Measurements from ENCODE around the gene RPL37A.
A peak's percentile ranks its signal among the peaks of the same experiment; 100 is the strongest.
"Not testable (repeated sequence)": the region's sequence is repeated elsewhere in the genome, so short reads cannot be mapped to it uniquely, and the experiment has no call there.

RPL37A gene

DNA sequence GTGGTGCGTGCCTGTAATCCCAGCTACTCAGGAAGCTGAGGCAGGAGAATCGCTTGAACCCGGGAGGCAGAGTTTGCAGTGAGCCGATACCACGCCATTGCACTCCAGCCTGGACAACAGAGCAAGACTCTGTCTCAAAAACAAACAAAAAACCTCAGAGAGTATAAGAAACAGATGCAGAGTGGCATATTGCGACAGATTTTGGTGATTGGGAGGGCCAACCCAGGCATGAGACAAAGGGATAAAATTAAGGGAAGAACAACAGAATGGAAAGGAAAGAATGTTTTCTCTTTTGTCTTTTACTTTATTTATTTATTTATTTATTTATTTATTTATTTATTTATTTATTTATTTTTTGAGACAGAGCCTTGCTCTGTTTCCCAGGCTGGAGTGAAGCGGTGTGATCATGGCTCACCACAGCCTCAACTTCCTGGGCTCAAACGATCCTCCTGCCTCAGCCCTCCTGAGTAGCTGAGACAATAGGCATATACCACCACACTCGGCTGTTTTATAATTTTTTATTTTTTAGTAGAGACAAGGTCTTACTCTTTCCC, 20.0 kb downstream of the RPL37A start:
- DNase-seq: not testable (repeated sequence)

DNA sequence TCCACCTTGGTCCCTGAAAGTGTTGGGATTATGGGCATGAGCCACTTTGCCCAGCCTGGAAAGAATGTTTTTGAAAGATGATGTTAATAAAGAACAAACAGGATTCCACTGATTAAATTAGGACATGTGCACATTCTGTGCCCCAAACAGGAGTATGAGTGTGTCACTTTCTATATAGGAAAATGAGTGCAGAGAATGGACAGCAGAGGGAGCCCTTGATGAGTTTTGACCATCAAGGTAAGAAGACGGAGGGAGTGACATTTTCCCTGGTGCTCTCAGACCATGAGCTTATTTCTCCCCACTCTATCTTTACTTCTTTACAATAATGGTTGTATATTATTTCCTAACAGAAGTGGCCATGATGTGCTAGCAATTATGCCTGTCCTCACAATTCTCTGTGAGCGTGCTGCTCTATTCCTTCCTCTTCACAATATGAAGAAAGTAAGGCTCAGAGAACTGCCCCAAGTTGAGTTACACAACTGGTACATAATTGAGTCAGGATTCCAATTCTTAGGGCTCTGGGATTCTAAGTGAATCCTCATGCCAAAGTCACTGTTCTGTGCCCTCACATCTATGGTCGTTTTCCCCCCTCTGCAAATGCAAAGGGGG, 20.6 kb downstream of the RPL37A start:
- peak; percentile 40 to 59 for DNase-seq

DNA sequence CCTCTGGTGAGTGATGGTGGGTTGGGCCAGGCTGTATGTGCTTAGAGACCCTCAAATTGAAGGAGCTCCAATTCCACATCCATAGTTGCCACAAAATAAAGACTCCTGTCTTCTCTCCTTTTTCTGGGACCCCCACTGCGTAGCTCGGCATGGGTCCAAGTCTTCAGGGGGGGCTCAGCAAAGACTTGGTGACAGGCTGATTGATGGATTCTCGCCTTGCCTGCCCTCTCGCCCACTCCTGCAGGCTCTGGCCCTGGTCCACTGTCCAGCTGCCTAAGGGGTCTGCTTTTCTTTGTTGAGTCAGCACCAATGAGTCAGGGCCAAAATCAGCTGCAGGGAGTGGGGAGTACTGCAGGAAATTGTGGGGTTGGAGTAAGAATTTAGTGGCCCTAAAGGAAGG, 21.5 kb downstream of the RPL37A start:
- no peak for DNase-seq

DNA sequence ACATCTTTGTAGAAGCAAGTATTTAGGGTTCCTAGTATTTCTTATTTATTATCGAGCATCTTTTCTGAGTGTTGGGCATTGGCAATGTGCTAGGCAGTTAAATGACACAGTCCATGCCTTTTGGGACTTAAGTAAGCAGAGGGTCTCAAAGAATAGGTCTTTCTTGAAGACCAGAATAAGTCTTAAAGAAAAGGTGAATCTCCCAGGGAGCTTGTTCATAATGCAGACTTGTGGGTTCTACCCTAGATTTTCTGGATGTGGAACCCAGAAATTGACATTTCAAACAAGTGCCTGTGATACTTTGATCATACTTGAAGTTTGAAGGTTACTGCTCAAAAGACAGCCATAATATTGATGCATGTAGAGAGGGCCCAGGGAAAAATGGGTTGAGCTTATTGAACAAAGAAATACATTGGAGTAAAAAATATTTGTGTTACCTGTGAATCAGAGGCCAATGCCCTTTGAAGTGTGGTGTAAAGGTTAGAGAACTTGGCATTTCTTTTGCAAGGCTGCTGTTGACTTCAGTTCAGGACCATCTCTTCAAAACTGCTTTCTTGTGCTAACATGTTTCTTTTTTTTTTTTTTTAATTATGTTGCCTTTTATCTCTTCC, 24.4 kb downstream of the RPL37A start:
- no peak for DNase-seq

DNA sequence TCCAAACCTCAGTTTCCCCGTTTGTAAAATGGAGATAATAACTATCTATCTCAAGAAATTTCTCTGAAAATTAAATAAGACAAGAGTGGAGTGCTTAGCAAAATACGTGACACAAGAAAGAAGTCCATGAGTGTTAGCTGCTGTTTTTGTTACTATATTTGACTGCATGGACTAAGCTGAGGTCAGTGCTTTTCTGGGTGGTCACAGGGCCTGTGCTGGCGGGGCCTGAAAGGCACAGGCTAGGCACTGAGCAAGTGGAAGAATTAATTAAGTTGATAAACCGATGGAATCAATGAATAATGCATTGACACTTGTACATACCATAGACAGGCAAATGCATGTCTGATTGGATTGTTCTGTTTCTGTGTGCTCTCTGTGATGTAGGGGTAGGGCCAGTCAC, 27.3 kb downstream of the RPL37A start:
- DNase-seq: no peak

DNA sequence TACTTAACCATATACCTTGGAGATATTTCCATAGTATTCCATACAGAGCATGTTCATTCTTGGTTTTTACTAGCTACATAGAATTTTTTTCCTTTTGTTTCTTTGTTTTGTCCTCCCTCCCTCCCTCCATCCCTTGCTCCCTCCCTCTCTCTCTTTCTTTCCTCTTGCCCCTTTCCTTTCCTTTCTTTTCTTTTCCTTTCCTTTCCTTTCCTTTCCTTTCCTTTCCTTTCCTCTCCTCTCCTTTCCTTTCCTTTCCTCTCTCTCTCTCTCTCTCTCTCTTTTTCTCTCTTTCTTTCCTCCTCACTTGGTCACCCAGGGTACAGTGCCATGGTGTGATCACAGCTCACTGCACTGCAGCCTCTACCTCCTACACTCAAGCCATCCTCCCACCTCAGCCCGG, 28.3 kb downstream of the RPL37A start:
- DNase-seq: no peak

DNA sequence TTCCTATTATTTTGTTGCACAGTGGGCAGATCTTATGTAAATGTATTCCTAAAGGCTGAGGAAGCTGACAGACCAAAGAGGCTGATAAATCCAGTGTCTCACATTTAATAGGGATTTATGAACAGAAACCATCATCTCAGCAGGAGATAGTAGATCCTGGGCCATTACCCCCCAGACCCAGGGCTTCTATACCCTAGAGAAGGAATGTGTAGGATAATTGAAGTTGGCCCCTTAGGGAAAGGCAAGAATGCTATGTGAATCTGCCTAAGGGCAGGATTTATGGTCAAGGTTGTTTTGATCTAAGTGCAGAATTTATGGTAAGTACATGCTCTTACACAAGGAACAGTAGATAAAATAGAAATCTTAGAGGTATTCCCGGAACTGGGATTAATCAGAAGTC, 29.0 kb downstream of the RPL37A start:
- no peak for DNase-seq

DNA sequence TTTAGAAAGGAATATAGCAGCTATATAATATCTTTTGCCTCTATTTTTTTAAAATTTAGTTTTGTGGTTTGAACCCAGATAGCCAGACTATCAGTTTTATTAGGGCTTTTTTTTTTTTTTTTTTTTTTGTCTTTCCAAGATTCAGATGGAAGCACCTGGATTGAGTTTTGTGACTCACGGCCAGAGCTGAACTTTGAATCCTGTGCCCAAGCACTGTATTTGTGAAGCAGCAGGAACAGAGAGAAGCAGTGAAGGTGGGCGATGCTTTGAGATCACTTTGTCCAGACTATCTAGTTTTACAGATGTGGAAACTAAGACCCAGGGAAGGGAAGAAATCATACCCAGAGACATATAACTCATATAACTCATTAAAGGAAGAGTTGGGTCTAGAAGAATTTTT, 33.9 kb downstream of the RPL37A start:
- no peak for DNase-seq

DNA sequence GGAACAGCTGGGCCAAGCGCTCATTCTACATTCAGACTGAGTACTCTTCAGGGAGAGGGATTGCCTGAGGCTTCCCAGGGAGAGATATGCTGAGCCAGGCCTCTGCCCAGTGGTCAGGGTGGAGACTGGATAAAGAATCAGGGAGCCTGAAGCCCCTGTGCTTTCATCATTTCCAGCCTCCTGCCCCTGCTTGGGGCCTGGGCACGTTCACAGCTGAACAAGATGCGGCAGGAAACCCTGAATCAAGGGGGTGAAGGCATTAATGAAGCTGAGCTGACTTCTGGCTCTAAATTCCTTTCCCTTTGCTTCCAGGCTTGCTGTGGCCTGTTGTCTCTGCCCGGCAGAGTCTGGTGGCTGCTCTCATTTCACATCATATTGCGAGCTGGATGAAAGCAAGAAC, 35.0 kb downstream of the RPL37A start:
- DNase-seq: no peak

DNA sequence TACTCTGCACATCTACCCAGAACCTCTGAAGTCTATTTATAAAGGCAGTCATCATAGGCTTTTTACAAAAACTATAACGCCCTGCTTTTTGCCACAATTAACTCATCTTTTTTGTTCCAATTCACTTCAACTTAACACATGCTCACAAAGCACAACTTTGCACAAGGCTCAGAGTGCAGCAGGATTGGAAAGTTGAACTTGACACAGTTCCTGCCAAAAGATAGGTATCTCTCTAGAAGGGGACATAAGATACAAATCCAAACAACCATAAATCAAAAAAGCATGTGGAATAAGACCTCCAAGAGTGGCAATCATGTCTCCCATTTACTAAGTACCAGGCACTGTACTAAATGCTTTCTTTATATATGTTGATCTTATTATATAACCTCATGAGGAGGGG, 36.2 kb downstream of the RPL37A start:
- DNase-seq: no peak

DNA sequence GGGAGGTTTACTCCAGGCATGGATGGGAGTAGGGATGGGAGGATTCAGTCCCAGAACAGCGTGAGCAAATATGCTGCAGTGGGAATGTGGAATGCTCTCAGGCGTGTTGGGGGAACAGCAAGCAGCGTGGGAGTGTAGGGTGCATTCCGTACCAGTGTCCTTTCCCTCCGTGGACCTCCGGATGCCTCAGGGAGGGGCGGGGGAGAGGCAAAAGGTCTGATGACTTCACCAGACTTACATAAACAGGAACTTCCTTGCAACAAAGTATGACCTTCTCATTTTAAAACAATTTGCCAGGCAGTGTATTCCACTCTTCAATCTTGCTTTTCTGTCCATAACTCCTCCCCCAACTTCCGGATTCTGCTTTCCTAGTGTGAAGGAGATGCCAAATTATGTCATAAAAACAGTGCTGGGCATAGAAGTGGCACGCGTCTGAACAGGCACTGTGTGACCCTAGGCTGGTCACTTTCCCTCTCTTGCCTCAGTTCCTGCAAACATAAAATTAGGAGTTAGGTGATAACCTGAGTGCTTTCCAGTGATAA, 36.9 kb downstream of the RPL37A start:
- no peak for DNase-seq

DNA sequence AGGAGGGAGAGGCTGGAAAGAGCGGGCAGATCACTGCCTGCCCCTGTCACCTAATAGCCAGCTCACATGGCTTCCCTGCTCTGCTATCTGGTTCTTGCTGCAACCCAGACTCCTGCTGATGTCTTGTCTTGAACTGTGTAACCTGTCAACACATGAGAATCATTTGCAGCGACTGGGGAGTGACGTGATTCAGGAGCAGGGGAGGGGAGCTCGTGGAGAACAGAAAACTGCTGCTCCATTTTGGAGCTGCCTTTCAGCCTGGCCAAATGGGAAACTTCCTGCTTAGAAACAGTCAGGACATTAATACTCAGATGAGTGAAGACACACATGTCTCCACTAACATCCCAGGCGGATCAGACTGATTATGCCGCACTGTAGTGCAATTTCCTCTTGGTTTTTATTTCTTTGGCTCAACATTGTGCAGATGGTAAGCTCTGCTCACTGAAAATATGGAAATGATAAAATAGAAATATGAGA, 38.1 kb downstream of the RPL37A start:
- no peak for DNase-seq

DNA sequence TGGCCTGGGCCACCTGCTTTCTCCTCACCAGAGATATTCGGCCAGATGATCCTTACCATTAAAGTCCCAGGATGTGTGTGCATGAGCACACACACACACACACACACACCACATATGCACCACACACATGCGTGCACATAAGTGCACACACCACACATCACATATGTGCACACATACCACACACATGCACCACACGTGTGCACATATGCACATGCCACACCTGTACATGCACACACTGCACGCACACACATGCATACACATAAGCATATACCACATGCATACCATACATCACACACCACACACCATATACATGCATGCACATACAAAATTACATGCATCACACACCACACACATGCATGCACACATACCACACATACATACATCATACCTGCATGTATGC, 38.7 kb downstream of the RPL37A start:
- DNase-seq: no peak

DNA sequence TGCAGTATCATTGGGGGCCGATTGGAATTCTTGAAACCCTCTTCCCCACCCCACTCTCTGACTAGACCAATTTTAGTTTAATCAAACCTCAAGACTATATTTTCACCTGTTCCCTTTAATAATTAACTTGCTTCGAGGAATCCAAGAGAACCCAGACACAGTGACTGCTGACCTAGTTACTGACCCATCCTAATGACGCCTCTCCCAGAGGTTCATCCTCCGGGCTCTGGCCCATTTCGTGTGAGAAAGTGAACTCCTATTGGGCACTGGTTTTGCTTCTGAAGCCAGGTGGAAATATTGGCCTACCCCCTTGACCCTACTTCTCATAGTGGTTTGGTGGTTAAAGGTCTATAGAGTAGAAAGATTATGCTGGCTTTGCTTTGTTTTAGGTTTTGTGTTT, 39.9 kb downstream of the RPL37A start:
- DNase-seq: no peak

DNA sequence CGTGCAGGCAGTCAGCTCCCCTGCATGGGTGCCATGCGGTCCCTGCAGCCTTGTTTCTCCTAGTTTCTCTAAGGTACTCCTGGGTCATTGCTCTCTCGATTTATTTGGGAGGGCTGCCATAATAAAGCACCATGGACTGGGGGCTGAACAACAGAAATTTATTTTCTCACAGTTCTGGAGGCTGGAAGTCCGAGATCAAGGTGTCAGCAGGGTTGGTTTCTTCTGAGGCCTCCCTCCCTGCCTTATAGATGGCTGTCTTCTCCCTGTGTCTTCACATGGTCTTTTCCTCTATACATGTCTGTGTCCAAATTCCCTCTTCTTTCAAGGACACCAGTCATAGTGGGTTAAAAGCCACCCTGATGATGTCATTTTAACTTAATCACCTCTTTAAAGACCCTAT, 40.5 kb downstream of the RPL37A start:
- no peak for DNase-seq

DNA sequence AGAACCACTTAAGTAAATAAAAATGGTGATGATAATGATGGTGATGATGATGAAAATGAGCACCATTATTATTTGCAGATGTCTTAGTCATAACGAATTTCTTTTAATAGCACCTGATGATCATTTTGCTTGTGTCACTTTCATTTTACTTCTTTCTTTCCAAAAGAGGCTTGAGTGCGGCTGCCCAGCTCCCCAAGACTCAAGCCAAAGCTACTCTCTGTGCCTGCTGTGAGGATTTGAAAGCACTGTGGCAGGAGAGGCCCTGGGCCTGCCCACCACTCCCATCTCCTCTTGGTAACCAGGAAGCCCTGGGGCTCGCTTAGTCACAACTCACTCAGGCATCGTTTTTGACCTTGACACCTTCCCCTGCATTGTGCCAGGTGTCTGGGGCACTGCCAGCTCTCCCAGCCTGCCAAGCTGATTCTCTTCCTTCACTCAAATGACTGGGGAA, 41.2 kb downstream of the RPL37A start:
- DNase-seq: no peak

DNA sequence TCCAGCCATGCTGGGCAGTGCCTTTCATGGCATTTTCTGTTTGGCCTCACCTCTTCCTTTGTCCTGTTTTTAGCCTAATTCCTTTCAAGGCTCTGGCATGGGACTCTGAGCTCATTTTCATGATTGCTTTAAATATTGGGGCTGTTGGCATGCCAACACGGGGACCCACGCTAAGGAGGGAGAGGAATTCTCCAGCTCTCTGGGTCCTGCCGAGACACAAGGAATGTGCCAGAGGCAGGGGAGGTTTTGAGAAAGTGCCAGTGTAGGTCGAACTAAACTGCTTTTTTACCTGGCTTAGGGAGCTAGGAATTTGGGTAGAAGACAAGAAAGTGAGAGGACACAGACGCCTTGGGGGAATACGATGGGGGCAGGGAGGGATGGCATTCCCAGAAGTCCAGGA, 42.3 kb downstream of the RPL37A start:
- no peak for DNase-seq

DNA sequence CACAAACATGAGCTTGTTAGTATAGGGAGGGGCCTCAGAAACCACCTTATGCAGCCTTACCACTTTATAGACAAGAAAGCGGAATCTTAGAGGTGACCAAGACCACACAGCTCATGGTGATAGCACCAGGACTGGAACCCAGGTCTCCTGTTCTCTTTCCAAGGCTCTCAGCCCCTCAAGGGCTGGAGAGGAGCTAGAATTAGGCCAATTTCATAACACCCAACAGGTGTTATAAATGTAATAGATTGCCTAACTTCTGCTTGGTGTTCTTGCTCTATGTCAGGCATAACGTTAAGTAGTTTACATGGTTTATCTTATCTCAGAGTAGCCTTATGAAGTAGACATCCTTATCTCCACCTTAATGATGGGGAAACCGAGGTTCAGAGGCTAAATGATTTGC, 42.9 kb downstream of the RPL37A start:
- DNase-seq: no peak

DNA sequence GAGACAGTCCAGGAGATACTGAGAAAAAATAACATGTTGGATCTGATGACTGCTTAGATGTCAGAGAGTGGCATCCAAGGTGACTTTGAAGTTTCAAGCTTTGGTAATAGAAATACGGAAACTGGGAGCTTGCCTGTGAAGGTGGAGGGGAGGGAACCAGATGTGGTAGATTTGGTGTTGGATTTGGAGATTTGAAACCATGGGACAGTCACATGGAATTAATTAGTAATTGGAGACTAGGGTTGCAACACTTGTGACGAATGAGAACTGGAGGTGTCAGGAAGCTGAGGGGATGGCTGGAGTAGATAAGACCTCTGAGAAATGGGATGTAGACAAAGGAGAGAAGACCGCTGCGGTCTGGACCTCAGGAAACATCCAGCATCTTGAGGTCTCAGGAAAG, 46.7 kb downstream of the RPL37A start:
- DNase-seq: no peak

DNA sequence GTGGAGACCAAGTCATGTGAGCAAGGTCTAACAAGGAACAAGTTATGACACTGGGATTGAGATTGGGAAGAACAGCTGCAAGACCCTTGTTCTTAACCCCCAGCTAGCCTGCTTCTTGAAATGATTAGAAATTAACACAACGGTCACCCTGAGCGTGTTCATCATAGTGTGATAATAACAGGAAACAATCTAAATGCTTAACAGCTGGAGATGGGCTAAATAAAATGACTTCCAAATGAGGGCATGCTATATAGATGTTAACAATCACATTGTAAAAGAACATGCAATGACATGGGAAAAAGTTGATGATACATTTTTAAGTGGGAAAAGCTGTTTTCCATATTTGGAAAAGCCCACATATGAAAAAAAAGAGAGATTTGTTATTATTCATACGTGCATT, 47.6 kb downstream of the RPL37A start:
- DNase-seq: no peak

DNA sequence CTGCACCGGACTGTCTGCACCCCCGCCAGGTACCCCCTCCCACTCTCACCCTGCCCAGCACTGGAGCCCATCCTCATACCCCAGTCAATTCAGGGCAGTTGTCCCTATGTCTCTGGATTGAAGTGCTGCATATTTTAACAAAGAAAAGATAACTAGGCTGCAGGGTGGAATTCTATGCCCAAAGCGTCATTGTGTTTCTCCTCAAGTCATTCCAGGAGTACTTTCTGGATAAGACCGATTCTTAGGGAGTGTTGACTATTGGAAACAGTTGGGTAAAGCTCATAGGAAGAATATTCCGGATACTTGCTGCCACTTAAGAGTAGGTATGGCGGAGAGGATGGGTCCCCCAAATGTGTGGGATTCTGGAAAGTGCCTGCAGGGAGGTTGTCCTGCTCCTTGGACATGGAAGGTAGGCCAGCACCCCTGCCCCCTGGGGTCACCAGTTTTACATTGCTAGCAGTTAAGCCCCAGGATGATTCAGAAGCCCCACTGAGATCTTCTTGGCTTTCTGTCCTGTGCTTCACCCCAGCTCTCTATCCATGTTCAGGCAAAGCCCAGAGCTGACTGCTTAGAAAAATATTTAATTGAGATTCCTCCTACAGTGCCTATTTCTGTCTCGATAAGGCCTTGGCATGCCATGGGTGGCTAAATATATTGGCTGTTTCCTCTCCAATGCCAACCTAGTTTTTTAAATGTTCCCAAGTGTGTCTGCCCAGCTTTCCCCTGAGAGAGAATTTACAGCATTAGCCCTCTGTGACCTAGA, 48.2 kb downstream of the RPL37A start:
- DNase-seq: no peak

DNA sequence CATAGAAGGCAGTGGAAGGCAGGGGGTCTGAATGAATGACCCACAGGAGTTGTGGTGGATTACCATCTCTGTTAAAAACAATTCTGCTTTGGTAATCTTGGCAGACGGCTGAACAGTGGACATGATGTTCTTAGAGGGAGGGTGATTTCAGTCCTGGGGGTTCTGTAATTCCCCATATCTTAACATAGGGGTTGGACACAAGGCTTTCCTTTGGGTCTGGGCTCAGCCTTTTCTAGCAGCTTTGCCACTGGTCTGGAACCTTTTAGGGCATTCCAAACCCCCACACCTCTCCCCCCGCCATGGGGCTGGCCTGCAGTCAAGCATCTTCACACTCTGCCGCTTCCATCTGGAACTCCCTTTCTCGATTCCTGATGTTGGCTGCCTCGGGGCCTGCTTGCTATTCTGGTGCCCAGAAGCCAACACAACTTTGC, 50.3 kb downstream of the RPL37A start:
- no peak for DNase-seq

DNA sequence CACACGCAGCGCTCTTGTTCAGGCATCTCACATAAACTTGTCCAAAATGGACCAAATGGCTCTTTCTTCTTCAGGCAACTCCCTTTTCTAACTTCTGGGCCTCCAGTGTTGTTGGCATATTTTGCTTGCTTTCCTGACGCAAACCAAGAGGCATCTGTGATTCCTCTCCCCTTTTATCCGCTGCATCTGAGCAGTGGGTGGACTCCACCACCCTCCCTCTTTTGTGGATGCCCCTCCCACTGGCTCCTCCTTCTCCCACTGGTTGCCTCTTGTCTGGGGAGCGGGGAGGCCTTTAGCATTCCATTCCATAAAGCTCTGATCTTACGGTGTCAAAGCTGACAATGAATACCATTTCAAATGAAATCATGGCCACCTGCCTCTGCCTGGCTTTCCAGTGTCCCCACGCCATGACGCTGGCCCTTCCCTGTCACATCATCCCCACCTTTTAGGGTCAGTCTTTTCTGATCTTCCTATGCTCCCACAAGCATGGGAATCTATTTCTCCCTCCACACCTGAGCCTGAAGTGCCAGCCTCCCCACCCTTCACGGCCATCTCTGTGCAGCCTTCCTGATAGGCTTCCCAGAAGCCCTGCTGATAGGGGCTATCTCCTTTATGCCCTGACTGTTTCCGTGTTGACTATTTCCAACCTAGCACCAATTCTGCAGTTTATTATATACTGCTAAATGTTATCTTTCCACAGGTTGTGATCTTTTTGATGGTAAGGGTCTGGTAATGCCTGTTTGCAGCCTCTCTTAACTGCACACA, 51.5 kb downstream of the RPL37A start:
- no peak for DNase-seq
